K562 (cell line): ENCODE results near the gene TMEM69. TPM values are rescaled to one million over a fixed set of nuclear protein-coding genes. Genes with fewer than 3 reads are reported as not detected.

Experiments
- ATAC-seq: fragments of 200-7000 bp; cut with Tn5 transposase; 3 replicates; pipeline ENCODE4 v1.9.1; 2020; ENCODE audit warnings: moderate library complexity
- BruUV-seq: library from RNA; stranded (reverse); fragments of 400-500 nt; replicated peaks from 2 replicates; lab custom pipeline; 2021; lab: Mats Ljungman, UMichigan
- CTCF ChIA-PET: fragments of 300-600 bp; formaldehyde crosslinking; extraction: SDS; loops from one replicate; lab custom pipeline; 2021; ENCODE audit warnings: low intra/inter-chr PET ratio; lab: Yijun Ruan, JAX
- POLR2A ChIA-PET: fragments of 300-600, 350-650 bp; sonication (Branson Sonifier 250); formaldehyde crosslinking; extraction: SDS; loops from one replicate; lab custom pipeline; 2021; ENCODE audit warnings: antibody characterized with exemption, inconsistent platforms; lab: Yijun Ruan, JAX
- DNase-seq, 4 experiments: peaks; one replicate each; pipeline versions ENCODE4 v3.0.0 to v3.0.0-alpha.2; 2011 to 2018; ENCODE audit warnings: low spot score in 3 of 4, mixed read lengths in 3 of 4; ENCODE audit errors: extremely low read depth in 1 of 4
- FAIRE-seq: peaks from 2 replicates; lab custom pipeline; 2011; peaks lifted over from hg19 to GRCh38; lab: Jason Lieb, UNC
- H2AFZ ChIP-seq: 2 replicates; pipeline ENCODE4 v1.6.0; 2011; ENCODE audit warnings: low read depth, low read length, control low read depth, inconsistent platforms
- H3K27ac ChIP-seq: fragments of 200-600 bp; 3 replicates; pipeline ENCODE4 v1.8.0; 2011; ENCODE audit warnings: low read depth, mild to moderate bottlenecking, control low read depth, inconsistent platforms, low read length, moderate library complexity, mixed read lengths; ENCODE audit errors: extremely low read depth
- H3K27me3 ChIP-seq, 2 experiments: fragments of 300-600 bp in 1 of 2; 2 replicates in 1 of 2; 3 replicates in 1 of 2; pipeline versions ENCODE4 v1.6.0 to v1.8.0; 2011; ENCODE audit warnings: inconsistent platforms in 2 of 2, low read length in 2 of 2, mild to moderate bottlenecking in 1 of 2, mixed read lengths in 1 of 2, moderate library complexity in 1 of 2; ENCODE audit not compliant: control insufficient read depth in 2 of 2, insufficient read depth in 2 of 2
- H3K36me3 ChIP-seq: fragments of 300-600 bp; 3 replicates; pipeline ENCODE4 v1.8.0; 2011; ENCODE audit warnings: mild to moderate bottlenecking, low read length, inconsistent platforms; ENCODE audit not compliant: control insufficient read depth, insufficient read depth
- H3K4me1 ChIP-seq, 2 experiments: fragments of 200-600 bp in 1 of 2; replicated peaks in 1 of 2; 2 replicates in 1 of 2; 3 replicates in 1 of 2; pipeline versions ENCODE4 v1.5.1 to v1.8.0; 2011; ENCODE audit warnings: inconsistent platforms in 2 of 2, low read length in 2 of 2, mild to moderate bottlenecking in 1 of 2, mixed read lengths in 1 of 2, moderate library complexity in 1 of 2; ENCODE audit not compliant: control insufficient read depth in 2 of 2, insufficient read depth in 2 of 2
- H3K4me2 ChIP-seq: 2 replicates; pipeline ENCODE4 v1.6.1; 2011; ENCODE audit warnings: low read length, control low read depth, inconsistent platforms, mixed read lengths; ENCODE audit not compliant: insufficient read depth
- H3K4me3 ChIP-seq: fragments of 200-600 bp; sonication (generic), shearing (Covaris generic); 2 replicates; pipeline ENCODE4 v1.5.1; 2016; ENCODE audit warnings: control low read depth, inconsistent platforms
- H3K79me2 ChIP-seq: fragments of 200-600 bp; 3 replicates; pipeline ENCODE4 v1.8.0; 2011; ENCODE audit warnings: low read length, inconsistent platforms; ENCODE audit not compliant: control insufficient read depth, insufficient read depth
- H3K9ac ChIP-seq, 2 experiments: 2 replicates each; pipeline versions ENCODE4 v1.6.0 to v1.6.1; 2011; ENCODE audit warnings: low read depth in 2 of 2, low read length in 2 of 2, control low read depth in 1 of 2, inconsistent platforms in 1 of 2, mild to moderate bottlenecking in 1 of 2, mixed read lengths in 1 of 2; ENCODE audit not compliant: insufficient read depth in 1 of 2
- H3K9me1 ChIP-seq: one replicate; pipeline ENCODE4 v1.6.0; 2011; ENCODE audit warnings: inconsistent platforms, mild to moderate bottlenecking, low read length, moderate library complexity; ENCODE audit not compliant: control insufficient read depth, insufficient read depth
- H3K9me3 ChIP-seq: replicated peaks from 2 replicates; pipeline ENCODE4 v1.5.1; 2011; ENCODE audit warnings: low read depth, low read length, inconsistent platforms; ENCODE audit not compliant: control insufficient read depth, insufficient read depth
- H4K20me1 ChIP-seq: replicated peaks from 2 replicates; pipeline ENCODE4 v1.6.1; 2011; ENCODE audit warnings: low read length, inconsistent platforms, mixed read lengths; ENCODE audit not compliant: control insufficient read depth, insufficient read depth
- ARID1B ChIP-seq: fragments of 450-650 bp; IDR thresholded peaks from 2 replicates; pipeline ENCODE4 v1.6.1; 2016; ENCODE audit warnings: antibody characterized with exemption, mild to moderate bottlenecking, inconsistent platforms
- BRCA1 ChIP-seq, 2 experiments: fragments of 450-650 bp in 1 of 2; sonication (generic) in 1 of 2; formaldehyde crosslinking in 1 of 2; IDR thresholded peaks; 2 replicates each; pipeline versions ENCODE4 v1.5.0 to v1.6.1; 2017 to 2020; ENCODE audit warnings: mild to moderate bottlenecking in 1 of 2, missing genetic modification reagents in 1 of 2
- BRF1 ChIP-seq: IDR thresholded peaks from 3 replicates; pipeline ENCODE4 v1.6.1; 2011; ENCODE audit warnings: borderline replicate concordance, mild to moderate bottlenecking; ENCODE audit not compliant: insufficient read length; ENCODE audit errors: extremely low read depth
- MLX ChIP-seq, 2 experiments: fragments of 450-650 bp in 1 of 2; sonication (generic) in 1 of 2; formaldehyde crosslinking; conservative IDR thresholded peaks; 2 replicates each; pipeline versions ENCODE4 v1.4.0 to v1.8.1; 2020 to 2022; ENCODE audit warnings: mild to moderate bottlenecking in 1 of 2, missing genetic modification reagents in 1 of 2
- TFE3 ChIP-seq: fragments of 450-650 bp; formaldehyde crosslinking; IDR thresholded peaks from 2 replicates; pipeline ENCODE4 v1.4.0; 2020; ENCODE audit warnings: mild to moderate bottlenecking, mixed read lengths
- ZNF57 ChIP-seq: fragments of 450-650 bp; formaldehyde crosslinking; IDR thresholded peaks from 2 replicates; pipeline ENCODE4 v1.4.0; 2020; ENCODE audit warnings: mild to moderate bottlenecking, moderate library complexity
- WGBS: fragments of 100-300 bp; shearing (Covaris generic); methylation state at CpG from one replicate; pipeline ENCODE4 v1.1.6; 2016; ENCODE audit warnings: low coverage, mixed read lengths; ENCODE audit not compliant: insufficient coverage; ENCODE audit errors: missing lambda C conversion rate; 5-methylcytosine and 5-hydroxymethylcytosine counted together
- in situ Hi-C: fragments of 300-500 bp; cut with MboI; formaldehyde crosslinking; loops from 4 replicates; pipeline ENCODE4 v1.15.0; 2018; ENCODE audit warnings: inconsistent platforms, mixed read lengths
- intact Hi-C: fragments of 100-400 bp; cut with micrococcal nuclease; formaldehyde crosslinking; loops from 2 replicates; pipeline ENCODE4 v1.14.2; 2022
- polyA plus RNA-seq, 8 experiments: library from polyadenylated mRNA; depleted of rRNA in 4 of 8; stranded (reverse) in 5 of 8; unstranded in 3 of 8; fragments of >200 nt; fragmentation: Nextera tagmentation in 2 of 8; fragmentation: Illumina TruSeq in 1 of 8; extraction: Ambion mirVana in 2 of 8; extraction: Trizol in 1 of 8; gene quantifications; 2 replicates each; pipeline versions ENCODE4 v1.2.1 to v1.2.3, GENCODE V29; 2011 to 2014; ENCODE audit warnings: inconsistent platforms in 1 of 8, missing spikeins in 1 of 8
- total RNA-seq, 7 experiments: library from RNA; depleted of rRNA in 6 of 7; stranded (reverse); fragments of >200 nt in 6 of 7; fragmentation: Illumina TruSeq in 2 of 7; extraction: Trizol in 2 of 7; gene quantifications; 2 replicates each; pipeline versions ENCODE4 v1.2.1 to v1.2.3, GENCODE V29; 2011 to 2021; ENCODE audit warnings: low replicate concordance in 1 of 7
- TF ChIP-seq, protein P1 (sequence below): sonication (generic); formaldehyde crosslinking; IDR thresholded peaks from 2 replicates; pipeline ENCODE4 v1.8.1; 2023; ENCODE audit warnings: missing genetic modification reagents, mild to moderate bottlenecking, borderline replicate concordance
- TF ChIP-seq, protein P2 (sequence below): fragments of 250-450 bp; sonication (Bioruptor Pico); IDR thresholded peaks from 2 replicates; pipeline ENCODE4 v1.8.0; 2022; ENCODE audit warnings: moderate library complexity, mild to moderate bottlenecking, inconsistent platforms
- TF ChIP-seq, protein P3 (sequence below), 2 experiments: fragments of 250-450 bp in 1 of 2; fragments of 450-650 bp in 1 of 2; sonication (Bioruptor Pico) in 1 of 2; IDR thresholded peaks; 2 replicates each; pipeline versions ENCODE4 v1.6.1 to v1.8.0; 2016 to 2021; ENCODE audit warnings: mild to moderate bottlenecking in 2 of 2, moderate library complexity in 2 of 2, missing compliant biosample characterization in 1 of 2, missing genetic modification characterization in 1 of 2

Gene TMEM69
- total and polyA plus RNA-seq, 9 of the 15 experiments (the other 6 are each of a cell fraction or from before 2014, with no cell fraction given): 47.3 to 248 (median 103) TPM

DNA sequence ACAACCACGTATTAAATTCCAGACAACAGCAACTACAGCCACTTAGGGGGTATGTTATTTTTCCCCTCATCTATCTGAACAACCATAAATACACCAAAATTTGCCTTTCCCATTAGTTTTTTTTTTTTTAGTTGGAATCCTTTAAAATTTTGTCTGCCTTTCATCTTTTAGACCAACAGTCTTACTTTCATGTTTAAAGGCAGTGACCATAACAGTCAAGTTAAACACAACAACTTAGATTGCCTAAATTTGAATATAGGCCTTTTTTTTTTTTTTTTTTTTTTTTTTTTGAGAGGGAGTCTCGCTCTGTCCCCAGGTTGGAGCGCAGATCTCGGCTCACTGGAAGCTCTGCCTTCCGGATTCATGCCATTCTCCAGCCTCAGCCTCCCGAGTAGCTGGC is 5.0 kb upstream of the TMEM69 start:
- DNase-seq (no peak), ATAC-seq (no peak), FAIRE-seq (no peak)
- ChIA-PET POLR2A (interaction anchor here (0.6 to 3.8 kb wide), 5 partner anchors 10 to 364 kb away, joined by 3 to 40 read pairs (median 3); no protein-coding TSS in a partner anchor), CTCF (no interaction called here)
- intact Hi-C loops: no loop called here
- H3K4me2 ChIP-seq: no peak overlapping the region
- 71% methylated on average over 5 of the region's 6 CpGs for WGBS
- no peak overlapping the region for H3K4me3 ChIP-seq
- peak overlapping the region; percentile 6 to 10; a peak in 2 of 4 replicates for H3K9ac ChIP-seq
- no peak overlapping the region for H2AFZ ChIP-seq
- no peak for TF ChIP-seq BRCA1 (IDR thresholded peaks at IDR 0.05)
- TF ChIP-seq BRCA1 (CRISPR knock-in tag; IDR thresholded peaks at IDR 0.05): no peak
- TF ChIP-seq, protein P1, sequence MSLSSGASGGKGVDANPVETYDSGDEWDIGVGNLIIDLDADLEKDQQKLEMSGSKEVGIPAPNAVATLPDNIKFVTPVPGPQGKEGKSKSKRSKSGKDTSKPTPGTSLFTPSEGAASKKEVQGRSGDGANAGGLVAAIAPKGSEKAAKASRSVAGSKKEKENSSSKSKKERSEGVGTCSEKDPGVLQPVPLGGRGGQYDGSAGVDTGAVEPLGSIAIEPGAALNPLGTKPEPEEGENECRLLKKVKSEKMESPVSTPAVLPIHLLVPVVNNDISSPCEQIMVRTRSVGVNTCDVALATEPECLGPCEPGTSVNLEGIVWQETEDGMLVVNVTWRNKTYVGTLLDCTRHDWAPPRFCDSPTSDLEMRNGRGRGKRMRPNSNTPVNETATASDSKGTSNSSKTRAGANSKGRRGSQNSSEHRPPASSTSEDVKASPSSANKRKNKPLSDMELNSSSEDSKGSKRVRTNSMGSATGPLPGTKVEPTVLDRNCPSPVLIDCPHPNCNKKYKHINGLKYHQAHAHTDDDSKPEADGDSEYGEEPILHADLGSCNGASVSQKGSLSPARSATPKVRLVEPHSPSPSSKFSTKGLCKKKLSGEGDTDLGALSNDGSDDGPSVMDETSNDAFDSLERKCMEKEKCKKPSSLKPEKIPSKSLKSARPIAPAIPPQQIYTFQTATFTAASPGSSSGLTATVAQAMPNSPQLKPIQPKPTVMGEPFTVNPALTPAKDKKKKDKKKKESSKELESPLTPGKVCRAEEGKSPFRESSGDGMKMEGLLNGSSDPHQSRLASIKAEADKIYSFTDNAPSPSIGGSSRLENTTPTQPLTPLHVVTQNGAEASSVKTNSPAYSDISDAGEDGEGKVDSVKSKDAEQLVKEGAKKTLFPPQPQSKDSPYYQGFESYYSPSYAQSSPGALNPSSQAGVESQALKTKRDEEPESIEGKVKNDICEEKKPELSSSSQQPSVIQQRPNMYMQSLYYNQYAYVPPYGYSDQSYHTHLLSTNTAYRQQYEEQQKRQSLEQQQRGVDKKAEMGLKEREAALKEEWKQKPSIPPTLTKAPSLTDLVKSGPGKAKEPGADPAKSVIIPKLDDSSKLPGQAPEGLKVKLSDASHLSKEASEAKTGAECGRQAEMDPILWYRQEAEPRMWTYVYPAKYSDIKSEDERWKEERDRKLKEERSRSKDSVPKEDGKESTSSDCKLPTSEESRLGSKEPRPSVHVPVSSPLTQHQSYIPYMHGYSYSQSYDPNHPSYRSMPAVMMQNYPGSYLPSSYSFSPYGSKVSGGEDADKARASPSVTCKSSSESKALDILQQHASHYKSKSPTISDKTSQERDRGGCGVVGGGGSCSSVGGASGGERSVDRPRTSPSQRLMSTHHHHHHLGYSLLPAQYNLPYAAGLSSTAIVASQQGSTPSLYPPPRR: no peak
- TF ChIP-seq ARID1B: no peak
- TF ChIP-seq, protein P2, sequence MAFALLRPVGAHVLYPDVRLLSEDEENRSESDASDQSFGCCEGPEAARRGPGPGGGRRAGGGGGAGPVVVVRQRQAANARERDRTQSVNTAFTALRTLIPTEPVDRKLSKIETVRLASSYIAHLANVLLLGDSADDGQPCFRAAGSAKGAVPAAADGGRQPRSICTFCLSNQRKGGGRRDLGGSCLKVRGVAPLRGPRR (CRISPR knock-in tag): no peak
- TF ChIP-seq MLX (CRISPR knock-in tag; conservative IDR thresholded peaks at IDR 0.05): no peak
- TF ChIP-seq TFE3 (CRISPR knock-in tag): no peak
- TF ChIP-seq, protein P3, sequence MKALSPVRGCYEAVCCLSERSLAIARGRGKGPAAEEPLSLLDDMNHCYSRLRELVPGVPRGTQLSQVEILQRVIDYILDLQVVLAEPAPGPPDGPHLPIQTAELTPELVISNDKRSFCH (CRISPR knock-in tag; IDR thresholded peaks at IDR 0.05): no peak
- TF ChIP-seq, protein P3 (tag; IDR thresholded peaks at IDR 0.05): no peak
- TF ChIP-seq BRF1: no peak
- TF ChIP-seq ZNF57: no peak
- no peaks in the 10 kb centered on the region for H3K27me3 ChIP-seq
- H3K9me3 ChIP-seq: no peaks in the 10 kb centered on the region
- H4K20me1 ChIP-seq: peaks cover 35% of the 10 kb centered on the region
- BruUV-seq: no TSS peak
- H3K36me3 ChIP-seq: peaks cover 26% of the 10 kb centered on the region; the same call in 2 of the 3 replicates
- in situ Hi-C loops: no loop called here
- peaks cover 19 to 25% of the 10 kb centered on the region in 2 experiments for H3K4me1 ChIP-seq
- H3K79me2 ChIP-seq: peaks cover 96% of the 10 kb centered on the region
- no peak overlapping the region; the same call in 2 of the 3 replicates for H3K27ac ChIP-seq
- peaks cover 3% of the 10 kb centered on the region for H3K9me1 ChIP-seq
